ENCODE results near the gene ATG2A. TPM values are rescaled to one million over a fixed set of nuclear protein-coding genes. Genes with fewer than 3 reads are reported as not detected.
A peak's percentile ranks its signal among the peaks of the same experiment; 100 is the strongest.

ATG2A gene
- total RNA-seq, 1 experiment from 2014 or later: 19.6 TPM

- DNase-seq (ENCODE audit: low read depth): no peak
Measured at GRCh38 chr11:64888406-64888728, 28.6 kb downstream of the ATG2A start.

DNA sequence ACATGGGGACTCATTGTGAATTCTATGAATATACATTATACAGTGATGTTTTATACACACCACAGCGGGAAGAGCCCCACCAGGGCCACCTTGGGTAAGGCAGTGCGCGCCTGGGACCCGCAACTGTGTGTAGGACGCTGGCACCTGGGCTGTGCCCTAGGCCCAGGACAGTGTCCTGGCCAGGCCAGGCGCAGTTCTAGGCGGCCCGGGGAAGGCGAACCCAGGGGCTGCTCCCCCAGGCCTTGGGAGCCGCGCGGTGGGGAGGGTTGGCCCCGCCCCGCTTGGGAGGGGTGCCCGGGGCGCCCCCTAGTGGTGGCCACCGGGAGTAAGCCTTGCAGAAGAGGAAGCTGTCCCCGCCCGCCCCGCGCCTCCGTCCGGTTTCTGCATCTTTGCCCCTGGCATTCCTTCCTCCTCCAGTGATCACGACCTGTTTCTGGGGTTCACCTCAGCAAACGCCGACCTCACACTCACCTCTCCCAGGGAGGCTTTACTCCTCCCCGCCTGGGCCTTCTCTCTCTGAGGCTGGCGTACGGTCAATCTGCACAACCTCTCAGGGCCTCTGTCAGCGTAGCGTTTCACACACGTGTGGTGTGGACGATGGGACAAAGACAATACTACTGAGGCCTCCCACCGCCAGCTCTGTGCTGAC lies 29.1 kb downstream of the ATG2A start:
- peak; percentile 37 for DNase-seq (ENCODE audit: low read depth)

- no peak for DNase-seq (ENCODE audit: low read depth)
Measured at GRCh38 chr11:64887234-64887756, 29.7 kb downstream of the ATG2A start.

DNA sequence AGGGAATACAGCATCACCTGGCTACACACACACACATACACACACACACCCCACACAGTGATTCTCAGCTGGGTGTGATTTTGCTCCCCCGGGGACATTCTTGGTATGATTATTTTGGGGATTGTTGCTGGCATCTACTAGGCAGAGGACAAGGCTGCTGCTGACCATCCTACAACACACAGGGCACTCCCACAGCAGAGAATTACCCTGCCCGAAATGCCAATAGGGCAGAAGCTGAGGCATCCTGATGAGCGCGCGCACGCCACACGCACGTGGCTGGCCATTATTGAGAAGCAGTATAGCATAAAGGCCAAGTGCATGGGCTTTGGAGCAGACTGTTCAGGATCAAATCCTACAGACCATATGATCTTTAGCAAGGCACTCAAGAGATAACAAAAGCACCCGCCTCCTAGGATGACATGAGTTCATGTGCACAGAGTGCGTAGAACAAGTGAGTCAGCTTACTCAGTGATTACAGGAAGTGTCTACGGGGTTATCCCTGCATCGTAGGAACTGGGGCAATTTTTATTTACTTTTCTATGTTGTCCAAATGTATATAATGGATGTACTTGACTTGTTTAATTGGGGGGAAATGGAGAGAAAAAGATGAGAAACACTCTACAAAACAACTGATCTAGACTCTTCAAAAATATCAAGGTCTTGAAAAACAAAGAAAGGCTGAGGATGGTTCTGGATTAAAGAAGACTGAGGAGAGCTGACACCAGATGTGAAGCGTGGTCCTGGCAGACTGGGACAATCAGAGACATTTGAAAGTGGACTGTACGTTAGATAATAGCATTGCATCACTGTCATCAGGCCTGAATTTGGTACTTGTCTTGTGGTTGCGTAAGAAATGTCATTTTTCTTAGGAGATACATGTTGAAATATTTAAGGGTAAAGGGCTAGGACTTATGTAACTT lies 31.4 kb downstream of the ATG2A start:
- peak; percentile 49 for DNase-seq (ENCODE audit: low read depth)

DNA sequence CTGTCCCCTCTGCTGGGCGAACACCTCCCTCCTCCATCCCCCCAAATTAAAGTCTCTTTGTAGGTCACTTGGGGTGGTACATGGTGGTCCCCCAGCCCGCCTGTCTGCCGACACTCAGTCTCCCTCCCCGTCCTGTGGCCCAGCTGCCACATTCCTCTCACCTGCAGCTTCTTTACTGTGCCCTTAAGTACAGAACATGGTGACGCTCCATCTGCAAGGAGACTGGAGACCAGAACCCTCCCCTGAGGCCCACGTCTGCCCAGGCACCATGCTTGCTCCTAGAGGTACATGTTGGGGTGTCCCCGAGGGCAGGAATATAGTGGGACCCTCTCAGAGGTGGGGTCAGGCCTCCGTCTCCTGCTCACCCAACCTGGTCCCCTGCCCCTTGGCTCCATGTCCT lies 33.0 kb downstream of the ATG2A start:
- DNase-seq (ENCODE audit: low read depth): no peak

- DNase-seq (ENCODE audit: low read depth): no peak
Measured at GRCh38 chr11:64883575-64883974, 33.4 kb downstream of the ATG2A start.

DNA sequence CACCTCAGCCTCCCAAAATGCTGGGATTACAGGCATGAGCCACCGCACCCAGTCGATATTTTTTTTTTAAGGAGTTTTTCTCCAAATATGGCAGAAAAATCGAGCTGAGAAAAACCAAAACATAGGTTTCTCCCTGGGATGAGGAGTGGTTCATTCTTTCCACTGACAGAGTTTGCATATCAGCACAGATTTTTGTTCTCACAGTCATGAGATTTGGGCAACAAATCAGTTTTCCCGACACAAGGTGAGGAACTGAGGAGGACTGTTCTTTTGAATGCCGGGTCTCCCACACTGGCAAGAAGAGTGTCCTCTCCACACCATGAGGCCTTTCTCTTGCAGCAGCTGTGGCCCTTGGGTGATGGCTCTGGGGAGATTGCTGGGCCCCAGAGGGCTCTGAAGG lies 34.8 kb downstream of the ATG2A start:
- no peak for DNase-seq (ENCODE audit: low read depth)

GRCh38 chr11:64881476-64881875 lies 35.5 kb downstream of the ATG2A start:
- DNase-seq (ENCODE audit: low read depth): no peak

DNA sequence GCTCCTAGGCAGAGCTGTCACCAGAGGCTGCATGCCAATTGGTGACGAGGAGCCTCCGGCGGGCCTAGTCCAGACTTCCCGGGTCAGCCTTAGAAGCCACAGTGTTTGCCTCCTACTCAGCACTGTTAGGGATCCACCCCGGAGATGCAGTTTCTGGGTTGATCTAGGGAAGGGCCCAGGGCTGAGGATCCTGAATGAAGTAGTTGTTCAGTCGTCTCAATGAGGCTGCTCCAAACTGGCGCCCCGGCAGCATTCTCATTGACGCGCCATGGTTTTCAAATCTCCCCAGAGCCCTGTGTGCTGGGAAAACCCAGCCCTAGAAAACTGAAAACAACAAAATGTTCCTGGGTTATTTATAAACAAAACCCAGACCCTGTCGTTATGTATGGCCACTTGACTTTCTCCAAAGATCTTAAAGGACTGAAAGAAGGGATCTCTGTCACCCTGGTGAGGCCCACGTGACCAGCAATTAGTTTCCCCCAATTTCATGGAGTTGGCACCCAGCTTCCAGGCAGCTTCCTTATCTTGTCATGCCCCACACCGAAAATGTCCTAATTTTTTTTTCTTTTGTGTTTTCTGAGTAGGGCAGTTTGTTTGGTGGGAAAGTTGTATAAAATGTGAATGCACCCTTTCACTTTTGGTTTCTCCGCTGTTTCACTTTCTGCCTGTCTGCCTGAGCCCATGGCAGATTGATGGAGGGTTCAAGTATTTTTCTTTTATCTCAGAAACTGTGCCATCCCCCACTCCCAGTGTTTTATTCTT lies 36.6 kb downstream of the ATG2A start:
- DNase-seq (ENCODE audit: low read depth): no peak

DNA sequence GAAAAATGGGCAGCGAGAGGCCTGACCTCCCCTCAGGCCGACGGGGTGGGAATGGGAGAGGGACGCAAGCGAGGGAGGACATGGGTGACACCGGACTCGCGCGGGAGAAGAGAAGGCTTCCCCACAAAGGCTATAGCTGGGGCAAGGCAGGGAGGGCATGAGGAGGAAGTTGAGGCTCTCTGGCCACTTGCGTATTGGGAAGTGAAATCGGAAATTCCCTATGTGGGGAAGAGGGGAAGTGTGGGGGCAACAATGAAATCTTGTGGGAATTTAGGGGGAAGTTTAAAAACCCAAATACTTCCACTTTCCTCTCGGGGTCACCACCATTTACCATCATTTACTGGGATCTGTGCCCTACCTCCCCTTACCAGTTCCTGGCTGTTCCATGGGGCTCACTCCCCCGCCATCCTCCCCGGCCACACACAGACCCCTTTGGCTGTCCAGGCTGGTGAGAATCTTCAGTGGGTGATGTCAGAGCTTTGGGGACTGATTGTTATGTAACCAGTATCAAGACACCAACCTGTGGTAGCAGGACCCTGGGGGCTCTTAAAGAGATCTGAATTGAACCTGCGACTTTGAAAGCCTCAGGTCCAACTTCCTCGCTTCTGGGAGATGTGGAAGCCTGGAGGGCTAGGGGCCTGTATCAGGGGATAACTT lies 37.6 kb downstream of the ATG2A start:
- DNase-seq (ENCODE audit: low read depth): no peak

GRCh38 chr11:64878494-64879243 lies 38.3 kb downstream of the ATG2A start, which contains the start of gene EHD1:
Gene EHD1 (minus strand): TSS chr11:64878621. CDS start chr11:64878464, 157 bp downstream.
- peak; percentile 95 for DNase-seq (ENCODE audit: low read depth)

GRCh38 chr11:64878223-64878493 lies 38.9 kb downstream of the ATG2A start:
- no peak for DNase-seq (ENCODE audit: low read depth)

- no peak for DNase-seq (ENCODE audit: low read depth)
Measured at GRCh38 chr11:64877390-64878222, 39.4 kb downstream of the ATG2A start.

GRCh38 chr11:64876835-64877341 lies 40.1 kb downstream of the ATG2A start:
- DNase-seq (ENCODE audit: low read depth): no peak

- DNase-seq (ENCODE audit: low read depth): no peak
Measured at GRCh38 chr11:64876229-64876750, 40.7 kb downstream of the ATG2A start.

- DNase-seq (ENCODE audit: low read depth): no peak
Measured at GRCh38 chr11:64875369-64876228, 41.4 kb downstream of the ATG2A start.

GRCh38 chr11:64874308-64875240 lies 42.4 kb downstream of the ATG2A start:
- DNase-seq (ENCODE audit: low read depth): no peak
